T-helper 2 cell treated with Interferon-gamma antibody and Interleukin-4, amounts not matched to agents 100 ng/mL and 5 ng/mL, for 36 hours (primary cell): ENCODE measurements around the gene CEL. TPM values are rescaled to one million over a fixed set of nuclear protein-coding genes. Genes with fewer than 3 reads are reported as not detected.
"Not testable (repeated sequence)": the region's sequence is repeated elsewhere in the genome, so short reads cannot be mapped to it uniquely, and the experiment has no call there.

ENCODE experiments used
- intact Hi-C: fragments of 100-400 bp; cut with micrococcal nuclease; formaldehyde crosslinking; loops from one replicate; pipeline ENCODE4 v1.15.1; 2023
- total RNA-seq: library from RNA; stranded (reverse); gene quantifications from 2 replicates; pipeline ENCODE4 v1.2.3, GENCODE V29; 2022

Gene CEL
- total RNA-seq: 2.5 TPM in 2 replicates

DNA sequence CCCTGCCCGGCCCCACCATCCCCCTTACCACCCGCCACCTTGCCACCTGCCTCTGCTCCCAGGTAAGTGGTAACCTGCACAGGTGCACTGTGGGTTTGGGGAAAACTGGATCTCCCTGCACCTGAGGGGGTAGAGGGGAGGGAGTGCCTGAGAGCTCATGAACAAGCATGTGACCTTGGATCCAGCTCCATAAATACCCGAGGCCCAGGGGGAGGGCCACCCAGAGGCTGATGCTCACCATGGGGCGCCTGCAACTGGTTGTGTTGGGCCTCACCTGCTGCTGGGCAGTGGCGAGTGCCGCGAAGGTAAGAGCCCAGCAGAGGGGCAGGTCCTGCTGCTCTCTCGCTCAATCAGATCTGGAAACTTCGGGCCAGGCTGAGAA, at the start of gene CEL:
Gene CEL (plus strand): TSS at position 218 of the 382 bp plus-strand sequence. CDS start 22 bp downstream, at position 240.
- intact Hi-C loops: not testable (repeated sequence)

DNA sequence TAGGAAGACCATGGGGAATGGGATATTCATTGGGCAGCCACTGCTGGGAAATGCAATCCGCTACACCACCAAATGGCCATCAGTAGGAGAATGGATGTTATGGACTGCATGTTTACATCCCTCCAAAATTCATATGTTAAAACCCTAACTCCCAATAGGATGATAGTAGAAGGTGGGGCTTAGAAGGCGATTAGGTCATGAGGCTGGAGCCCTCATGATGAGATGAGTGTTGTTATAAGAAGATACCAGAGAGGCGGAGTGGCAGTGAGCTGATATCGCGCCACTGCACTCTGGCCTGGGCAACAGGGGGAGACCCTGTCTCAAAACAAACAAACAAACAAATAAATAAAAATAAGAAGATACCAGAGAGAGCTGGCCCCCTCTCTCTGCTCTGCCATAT, 47.1 kb upstream of the CEL start:
- intact Hi-C loops: no loop called here

DNA sequence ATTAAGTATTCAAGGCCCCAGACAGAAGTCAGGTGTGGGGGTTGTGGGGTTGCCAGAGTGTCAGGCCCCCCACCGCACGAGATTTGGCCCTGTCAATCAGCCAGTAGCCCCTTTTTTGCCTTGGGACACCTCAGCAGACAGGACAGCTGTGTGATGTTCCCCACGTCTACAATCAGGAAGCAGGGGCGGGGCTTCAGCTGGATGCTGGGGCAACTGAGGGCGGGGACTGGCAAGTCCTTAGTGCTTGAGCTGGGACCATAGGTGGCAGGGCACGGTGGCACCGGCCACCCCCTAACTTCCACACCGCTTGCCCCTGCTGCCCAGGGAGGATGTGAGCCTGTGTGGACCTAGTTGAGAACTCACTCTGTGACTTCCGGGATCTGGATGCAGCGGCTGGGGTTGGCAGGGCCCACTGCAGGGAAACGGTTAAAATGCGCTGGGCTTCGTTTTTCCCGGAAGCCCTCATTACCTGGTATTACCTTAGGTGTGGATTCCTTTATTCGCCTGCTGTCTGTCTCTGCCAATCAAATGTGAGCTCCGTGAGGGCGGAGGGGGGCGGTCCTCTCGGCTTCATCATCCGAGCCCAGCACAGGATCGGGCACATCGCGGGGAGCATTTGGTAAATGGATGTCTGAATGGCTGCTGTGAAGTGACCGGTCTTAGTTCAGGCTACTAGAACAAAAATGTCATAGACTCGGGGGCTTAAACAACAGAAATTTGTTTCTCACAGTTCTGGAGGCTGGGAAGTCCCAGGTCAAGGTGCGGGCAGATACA, 38.5 kb upstream of the CEL start:
- intact Hi-C loops: no loop called here

DNA sequence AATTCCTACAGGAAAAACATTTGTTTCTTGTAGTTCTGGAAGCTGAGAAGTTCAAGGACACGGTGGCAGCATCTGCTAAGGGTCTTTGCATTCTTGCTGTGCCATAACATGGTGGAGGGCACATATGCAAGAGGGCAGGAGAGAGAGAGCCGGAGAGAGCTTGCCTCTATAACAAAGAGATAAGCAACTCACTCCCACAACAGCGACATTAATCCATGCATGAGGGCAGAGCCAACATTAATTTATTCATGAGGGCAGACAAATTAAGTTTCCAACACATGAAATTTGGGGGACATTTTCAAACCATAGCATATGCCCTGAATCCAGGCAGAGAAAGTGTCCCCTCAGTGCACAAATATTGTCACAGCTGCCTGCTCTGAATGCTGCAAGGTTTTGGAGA, 35.4 kb upstream of the CEL start:
- intact Hi-C loops: no loop called here

DNA sequence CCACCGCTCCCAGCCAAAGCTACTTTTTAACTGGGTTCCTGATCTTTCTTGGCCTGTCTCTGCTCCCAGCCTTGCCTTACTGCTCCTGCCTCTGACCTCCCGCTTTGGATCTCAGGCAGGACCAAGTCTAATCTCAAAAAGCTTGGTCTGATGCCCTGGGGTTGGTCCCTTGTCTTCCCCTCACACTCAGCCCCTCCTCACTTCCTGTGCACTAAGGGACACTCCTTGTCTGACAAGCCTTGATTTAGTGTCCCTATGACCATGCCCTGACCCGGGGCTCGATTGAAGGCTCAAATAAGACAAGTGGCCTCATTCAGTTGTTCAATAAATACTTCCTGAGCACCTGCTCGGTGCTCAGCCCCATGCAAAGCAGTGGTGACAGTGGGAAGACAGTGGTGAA, 34.6 kb upstream of the CEL start:
- intact Hi-C loops: no loop called here

DNA sequence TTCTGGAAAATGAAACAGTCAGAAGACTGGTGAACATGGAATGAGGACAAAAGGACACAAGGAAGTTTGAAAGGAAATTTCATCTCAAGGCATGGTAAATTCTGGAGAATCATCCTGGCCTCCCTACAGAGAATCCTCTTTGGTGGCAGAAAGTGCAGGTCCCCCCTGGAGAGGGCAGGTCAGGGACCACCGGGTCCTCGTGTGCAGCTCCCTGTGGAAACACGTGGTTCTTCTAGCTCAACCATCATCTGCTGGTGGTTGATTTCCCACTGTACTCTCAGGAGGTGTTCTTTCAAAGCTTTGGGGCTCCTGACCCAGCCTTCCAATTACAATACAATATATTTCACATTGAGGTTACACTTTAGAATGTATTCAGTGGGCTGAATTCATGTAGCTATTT, 33.6 kb upstream of the CEL start:
- intact Hi-C loops: no loop called here

DNA sequence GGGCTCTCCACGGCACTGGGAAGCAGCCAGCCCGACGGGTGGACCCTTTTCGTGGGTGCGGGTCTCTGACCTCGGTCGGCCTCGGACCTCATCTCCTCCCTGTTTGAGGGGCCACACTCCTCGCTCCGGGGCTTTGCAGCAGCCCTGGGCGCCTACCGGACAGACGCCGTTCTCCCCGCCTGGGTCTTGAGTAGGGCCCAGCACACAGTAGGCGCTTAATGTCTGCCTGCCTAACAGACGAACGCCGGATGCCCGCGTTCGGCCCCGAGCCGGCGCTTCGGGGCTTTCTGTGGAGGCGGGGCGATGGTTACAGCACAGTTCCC, 31.8 kb upstream of the CEL start:
- intact Hi-C loops: loop anchor here (1.0 to 5.0 kb wide), 5 partner anchors 85 to 678 kb away; partner anchors contain the start of genes RALGDS, SETX, STKLD1 and SURF4

DNA sequence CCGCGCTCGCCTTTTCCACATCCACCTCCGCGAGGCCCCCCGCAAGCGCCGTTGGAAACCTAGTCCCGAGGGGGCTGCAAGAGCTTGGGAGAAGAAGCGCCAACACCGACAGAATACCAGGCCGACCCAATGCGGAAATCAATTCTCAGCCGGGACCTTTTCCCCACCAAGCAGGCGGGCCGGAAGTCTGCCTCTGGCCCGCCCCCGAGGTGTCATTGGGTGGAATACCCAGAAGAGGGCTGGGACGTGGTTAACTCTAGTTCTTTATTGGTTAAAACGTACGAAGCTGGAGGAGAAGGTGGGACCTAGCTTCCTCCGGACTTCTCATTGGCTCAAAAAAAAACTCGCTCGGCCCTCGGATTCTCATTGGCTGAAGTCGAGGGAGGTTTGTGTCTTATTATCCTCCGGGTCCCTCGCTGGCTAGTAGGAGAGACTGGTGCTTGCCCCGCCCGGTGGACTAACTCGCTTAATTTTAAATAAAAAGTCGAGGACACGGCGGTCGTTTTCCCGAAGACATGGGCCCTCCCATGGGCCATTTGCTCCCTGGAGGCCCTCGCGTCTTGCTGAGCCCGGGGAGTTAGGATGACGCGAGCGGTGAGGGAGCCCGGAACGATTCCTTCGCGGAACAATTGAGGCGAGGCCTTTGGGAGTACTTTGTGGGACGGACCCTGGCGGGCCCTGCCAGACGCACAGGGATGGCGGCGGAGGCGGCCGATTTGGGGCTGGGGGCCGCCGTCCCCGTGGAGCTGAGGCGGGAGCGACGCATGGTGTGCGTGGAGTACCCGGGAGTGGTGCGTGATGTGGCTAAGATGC, 31.3 kb upstream of the CEL start, which contains the start of gene GTF3C5:
Gene GTF3C5 (plus strand): TSS at position 681 of the 813 bp plus-strand sequence. CDS start 15 bp downstream, at position 696.
- intact Hi-C loops: loop anchor here (1.0 to 5.0 kb wide), 5 partner anchors 86 to 678 kb away; partner anchors contain the start of genes RALGDS, SETX, STKLD1 and SURF4

DNA sequence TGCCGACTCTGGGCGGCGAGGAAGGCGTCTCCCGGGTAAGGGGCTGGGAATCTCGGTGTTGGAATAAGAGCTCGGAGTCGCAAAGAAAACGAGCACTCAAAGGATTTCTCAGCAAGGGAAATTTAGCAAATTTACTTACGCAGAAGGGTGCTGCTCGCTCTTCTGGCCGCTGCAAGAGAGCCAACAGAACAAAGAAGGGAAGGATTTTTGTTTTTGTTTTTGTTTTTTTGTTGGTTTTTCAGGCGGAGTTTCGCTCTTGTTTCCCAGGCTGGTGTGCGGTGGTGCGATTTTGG, 30.7 kb upstream of the CEL start:
- intact Hi-C loops: loop anchor here (2.0 to 5.0 kb wide), 2 partner anchors 86 to 679 kb away; partner anchors contain the start of genes SETX and TSC1

DNA sequence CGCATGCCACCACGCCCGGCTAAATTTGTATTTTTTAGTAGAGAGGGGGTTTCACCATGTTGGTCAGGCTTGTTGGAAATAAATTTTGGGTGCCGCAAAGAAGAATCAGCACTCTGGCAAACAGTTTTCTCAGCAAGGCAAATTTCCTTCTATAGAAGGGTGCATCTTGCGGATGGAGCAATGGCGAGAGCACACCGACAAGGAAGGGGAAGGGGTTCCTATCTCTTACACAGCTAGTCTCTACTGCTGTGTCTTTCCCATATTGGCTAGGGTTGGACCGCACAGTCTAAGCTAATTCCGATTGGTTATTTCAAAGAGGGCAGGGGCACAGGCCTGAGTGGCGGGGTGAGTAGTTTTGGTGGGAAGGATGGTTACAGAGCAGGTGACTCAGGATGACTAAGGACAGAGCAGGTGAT, 30.3 kb upstream of the CEL start:
- intact Hi-C loops: loop anchor here (2.0 to 5.0 kb wide), 2 partner anchors 87 to 679 kb away; partner anchors contain the start of genes SETX and TSC1

DNA sequence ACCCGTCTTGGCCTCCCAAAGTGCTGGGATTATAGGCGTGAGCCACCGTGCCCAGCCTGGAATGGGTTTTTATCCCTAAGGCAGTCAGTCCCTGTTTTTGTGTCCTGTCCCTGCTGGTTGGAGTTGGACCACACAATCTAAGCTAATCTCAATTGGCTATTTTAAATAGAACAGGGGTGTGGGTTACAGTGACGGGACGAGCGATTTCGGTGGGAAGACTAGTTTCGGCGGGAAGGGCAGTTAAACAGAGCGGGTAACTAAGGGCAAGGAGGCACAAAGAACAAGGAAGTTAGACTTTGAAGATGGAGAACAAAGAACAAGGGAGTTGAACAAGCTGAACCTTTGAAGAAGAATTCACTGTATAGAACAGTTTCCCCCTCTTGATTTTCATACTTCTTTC, 29.6 kb upstream of the CEL start:
- intact Hi-C loops: loop anchor here (5.0 kb wide), 1 partner anchor 680 kb away; the partner anchor contains the start of gene SETX

DNA sequence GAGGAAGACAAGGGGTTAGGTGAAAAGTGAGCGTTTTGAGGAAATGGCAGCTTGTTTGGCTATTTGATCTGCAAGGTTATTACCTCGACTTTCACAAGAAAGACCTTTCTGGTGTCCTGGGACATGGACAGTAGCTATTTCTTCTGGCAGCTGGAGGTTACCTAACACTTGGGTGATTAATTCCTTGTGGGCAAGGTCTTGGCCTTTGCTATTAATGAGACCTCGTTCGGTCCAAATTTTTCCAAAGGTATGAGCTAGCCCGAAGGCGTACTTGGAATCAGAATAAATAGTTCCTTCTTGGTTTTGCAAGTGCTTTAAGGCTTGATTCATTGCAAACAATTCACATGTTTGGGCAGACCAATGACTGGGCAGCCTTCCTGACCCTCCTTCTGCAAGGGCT, 26.1 kb upstream of the CEL start:
- intact Hi-C loops: no loop called here

DNA sequence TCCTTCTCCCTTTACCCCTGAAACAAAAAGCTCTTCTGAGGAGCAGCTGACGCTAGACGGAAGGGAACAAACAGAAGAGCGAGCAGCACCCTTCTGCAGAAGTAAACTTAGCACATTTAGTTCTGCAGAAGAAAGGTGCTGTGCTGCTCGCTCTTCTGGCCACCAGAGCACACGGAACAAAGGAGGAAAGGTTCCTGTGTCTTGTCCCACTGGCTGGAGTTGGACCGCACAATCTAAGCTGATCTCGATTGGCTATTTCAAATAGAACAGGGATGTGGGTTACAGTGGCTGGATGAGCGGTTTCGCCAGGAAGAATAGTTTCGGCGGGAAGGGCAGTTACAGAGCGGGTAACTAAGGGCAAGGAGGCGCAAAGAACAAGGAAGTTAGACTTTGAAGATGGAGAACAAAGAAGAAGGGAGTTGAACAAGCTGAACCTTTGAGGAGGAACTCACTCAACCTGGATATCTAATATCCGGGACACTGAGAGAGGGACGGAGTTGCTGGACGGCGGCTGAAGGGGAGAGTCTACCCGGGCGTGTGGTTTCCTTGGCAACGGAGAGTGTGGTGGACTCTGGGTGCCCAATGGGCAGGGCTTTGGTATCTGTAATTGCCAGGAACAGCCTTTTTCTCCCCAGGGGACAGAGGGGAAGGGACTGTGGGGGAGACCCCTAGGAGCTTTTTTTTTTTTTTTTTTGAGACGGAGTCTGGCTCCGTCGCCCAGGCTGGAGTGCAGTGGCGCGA, 23.8 kb upstream of the CEL start:
- intact Hi-C loops: no loop called here

DNA sequence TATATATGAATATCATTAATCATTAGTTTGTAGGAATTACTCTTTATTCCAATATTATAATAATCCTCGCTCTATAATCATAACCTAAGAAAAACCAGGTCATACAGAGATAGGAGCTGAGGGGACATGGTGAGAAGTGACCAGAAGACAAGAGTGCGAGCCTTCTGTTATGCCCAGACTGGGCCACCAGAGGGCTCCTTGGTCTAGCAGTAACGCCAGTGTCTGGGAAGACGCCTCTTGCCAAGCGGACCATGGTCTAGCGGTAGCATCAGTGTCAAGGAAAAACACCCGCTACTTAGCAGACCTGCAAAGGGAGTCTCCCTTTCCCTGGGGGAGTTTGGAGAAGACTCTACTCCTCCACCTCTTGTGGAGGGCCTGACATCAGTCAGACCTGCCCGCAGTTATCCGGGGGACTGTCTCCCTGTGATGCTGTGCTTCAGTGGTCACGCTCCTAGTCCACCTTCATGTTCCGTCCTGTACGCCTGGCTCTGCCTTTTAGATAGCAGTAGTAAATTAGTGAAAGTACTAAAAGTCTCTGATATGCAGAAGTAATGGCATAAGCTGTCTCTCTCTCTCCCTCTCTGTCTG, 20.8 kb upstream of the CEL start:
- intact Hi-C loops: not testable (repeated sequence)

DNA sequence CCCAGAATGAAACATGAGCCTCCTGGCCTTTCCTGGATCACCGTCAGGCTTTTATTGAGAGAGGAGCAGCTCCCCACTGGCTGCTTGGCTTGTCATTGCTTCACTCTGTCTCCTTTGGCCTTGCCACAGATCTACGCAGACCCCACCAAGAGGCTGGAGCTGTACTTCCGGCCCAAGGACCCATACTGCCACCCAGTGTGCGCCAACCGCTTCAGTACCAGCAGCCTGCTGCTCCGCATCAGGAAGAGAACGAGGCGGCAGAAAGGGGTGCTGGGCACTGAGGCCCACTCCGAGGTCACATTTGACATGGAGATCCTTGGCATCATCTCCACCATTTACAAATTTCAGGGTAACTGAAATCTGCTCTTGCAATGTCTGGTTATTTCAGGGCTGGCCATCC, 19.8 kb upstream of the CEL start:
- intact Hi-C loops: no loop called here

DNA sequence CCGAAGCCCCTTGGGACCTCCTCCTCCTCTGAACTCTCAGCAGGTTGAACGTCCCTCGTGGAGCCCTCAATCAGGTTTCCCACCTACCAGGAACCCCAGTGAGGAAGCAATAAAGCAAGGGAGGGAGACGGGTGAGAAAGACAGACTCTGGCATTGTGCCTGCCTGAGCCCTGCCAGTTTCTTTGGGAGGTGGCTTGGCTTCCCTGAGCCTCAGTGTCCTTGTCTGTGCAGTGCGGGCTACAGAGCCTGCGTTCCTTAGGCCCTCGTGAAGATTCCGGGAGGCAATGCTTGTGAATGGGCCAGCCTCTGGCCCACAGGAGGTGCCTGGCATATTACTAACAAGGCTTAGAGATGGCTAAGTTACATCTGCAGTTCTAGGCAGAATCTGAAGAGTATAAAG, 19.1 kb upstream of the CEL start:
- intact Hi-C loops: no loop called here

DNA sequence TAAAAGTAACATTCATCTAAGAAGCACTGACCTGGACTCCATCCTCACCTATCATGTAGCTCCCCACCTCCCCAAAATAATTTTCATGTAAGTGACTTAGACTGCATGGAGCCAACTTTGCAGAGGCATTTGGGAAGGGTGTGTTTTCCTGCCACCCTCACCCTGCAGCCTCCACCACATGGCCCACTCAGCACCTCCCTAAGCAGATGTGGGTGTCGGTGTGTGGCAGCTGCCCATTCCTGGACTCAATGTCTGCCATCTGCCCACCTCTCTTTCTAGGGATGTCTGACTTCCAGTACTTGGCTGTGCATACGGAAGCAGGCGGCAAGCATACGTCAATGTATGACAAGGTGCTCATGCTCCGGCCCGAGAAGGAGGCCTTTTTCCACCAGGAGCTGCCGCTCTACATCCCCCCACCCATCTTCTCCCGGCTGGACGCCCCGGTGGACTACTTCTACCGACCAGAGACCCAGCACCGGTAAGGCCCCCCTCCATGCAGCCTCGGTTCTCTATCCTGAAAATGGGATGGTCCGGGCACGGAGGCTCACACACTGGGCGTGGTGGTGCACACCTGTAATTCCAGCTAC, 18.2 kb upstream of the CEL start:
- intact Hi-C loops: no loop called here

DNA sequence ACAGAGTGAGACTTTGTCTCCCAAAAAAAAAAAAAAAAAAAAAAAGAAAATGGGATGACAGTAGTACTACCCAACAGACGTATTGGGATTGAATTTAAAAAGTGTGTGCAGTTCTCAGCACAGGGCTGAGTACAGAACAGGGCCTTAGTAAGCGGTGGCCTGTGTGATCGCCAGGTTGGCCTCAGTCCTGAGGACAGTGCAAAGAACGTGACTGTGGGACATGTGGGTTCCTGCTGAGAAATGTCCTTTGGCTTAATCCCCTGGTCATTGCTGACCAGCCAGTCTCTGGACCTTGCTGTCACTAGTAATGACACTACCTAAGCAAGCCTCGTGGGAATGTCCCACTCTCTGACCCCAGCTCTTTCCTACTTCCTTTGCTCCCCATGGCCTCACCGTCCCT, 17.7 kb upstream of the CEL start:
- intact Hi-C loops: no loop called here

DNA sequence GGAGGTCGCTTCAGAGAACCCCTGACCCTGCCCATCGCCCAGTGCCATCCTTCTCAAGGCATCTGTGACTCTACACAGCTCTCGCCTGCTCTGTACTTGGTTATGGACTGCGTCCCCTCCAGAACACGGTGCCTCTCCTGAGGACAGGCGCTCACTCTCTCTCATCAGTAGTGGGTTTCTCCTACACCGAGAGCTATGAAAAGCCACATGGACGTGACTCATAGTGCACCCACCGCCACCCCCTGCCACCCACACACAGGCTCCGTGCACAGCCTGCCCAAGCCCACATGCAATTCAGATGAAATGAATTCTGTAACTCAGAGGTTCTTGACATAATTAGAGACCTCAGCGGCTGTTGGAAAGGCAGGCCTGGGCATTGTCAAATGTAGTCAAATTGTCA, 17.1 kb upstream of the CEL start:
- intact Hi-C loops: no loop called here

DNA sequence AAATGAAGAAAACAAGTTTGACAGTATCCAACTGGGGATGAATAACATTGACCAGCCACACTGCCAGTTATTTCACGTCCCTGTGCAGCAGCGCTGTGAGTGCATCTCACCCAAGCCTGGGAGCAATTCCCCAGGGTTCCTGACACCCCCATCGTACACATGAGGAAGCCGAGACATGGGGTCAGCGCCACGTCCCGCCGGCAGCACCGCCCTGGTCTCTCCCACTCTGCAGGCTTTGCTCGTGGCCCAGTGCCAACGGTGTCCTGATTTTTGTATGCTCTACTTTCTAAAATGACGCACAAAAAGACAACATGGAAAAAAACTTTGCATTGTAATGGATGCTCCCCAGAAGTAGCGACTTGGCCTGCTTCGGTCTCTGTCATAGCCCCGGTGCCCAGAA, 16.6 kb upstream of the CEL start:
- intact Hi-C loops: no loop called here
